ENCODE measurements around the gene CACNA2D3.

Gene CACNA2D3

GRCh38 chr3:54999811-55000210 lies 877.5 kb downstream of the CACNA2D3 start:
- Histone ChIP-seq H3K79me2 (ENCODE audit: insufficient read depth, low read length) (no peaks in the 10 kb centered on the region), H3K36me3 (ENCODE audit: low read length) (no peaks in the 10 kb centered on the region), H3K27me3 (ENCODE audit: low read length) (no peaks in the 10 kb centered on the region), H3K9me3 (ENCODE audit: insufficient read depth, low read length) (no peaks in the 10 kb centered on the region), H2AFZ (ENCODE audit: low read depth, low read length, severe bottlenecking) (no peak overlapping the region), H3K4me3 (ENCODE audit: insufficient read depth, low read length, poor library complexity, severe bottlenecking) (no peak overlapping the region), H3K9me2 (replicated peaks; ENCODE audit: insufficient read depth, low read length) (no peaks in the 10 kb centered on the region), H4K20me1 (ENCODE audit: low read depth, low read length) (no peaks in the 10 kb centered on the region), H3K27ac (ENCODE audit: low read depth, low read length) (no peak overlapping the region), H3K4me2 (ENCODE audit: low read depth, low read length, poor library complexity, severe bottlenecking) (no peak overlapping the region), H3K9ac (ENCODE audit: low read length) (no peak overlapping the region), H3F3A (ENCODE audit: insufficient read depth) (no peaks in the 10 kb centered on the region)
- TF ChIP-seq CTCF (IDR thresholded peaks at IDR 0.05; ENCODE audit: insufficient read depth, low read length, poor library complexity, severe bottlenecking) (no peak), EZH2phosphoT487 (conservative IDR thresholded peaks at IDR 0.05; ENCODE audit: low read length) (no peak)

- no peaks in the 10 kb centered on the region for H3K36me3 ChIP-seq (ENCODE audit: low read length)
- no peak overlapping the region for H3K9ac ChIP-seq (ENCODE audit: low read length)
- no peaks in the 10 kb centered on the region for H3K9me2 ChIP-seq (replicated peaks; ENCODE audit: insufficient read depth, low read length)
- TF ChIP-seq CTCF (IDR thresholded peaks at IDR 0.05; ENCODE audit: insufficient read depth, low read length, poor library complexity, severe bottlenecking): no peak
- TF ChIP-seq EZH2phosphoT487 (conservative IDR thresholded peaks at IDR 0.05; ENCODE audit: low read length): no peak
- H3K27me3 ChIP-seq (ENCODE audit: low read length): no peaks in the 10 kb centered on the region
- no peaks in the 10 kb centered on the region for H3F3A ChIP-seq (ENCODE audit: insufficient read depth)
- no peaks in the 10 kb centered on the region for H3K79me2 ChIP-seq (ENCODE audit: insufficient read depth, low read length)
- H4K20me1 ChIP-seq (ENCODE audit: low read depth, low read length): no peaks in the 10 kb centered on the region
- no peaks in the 10 kb centered on the region for H3K9me3 ChIP-seq (ENCODE audit: insufficient read depth, low read length)
- no peak overlapping the region for H3K27ac ChIP-seq (ENCODE audit: low read depth, low read length)
- H2AFZ ChIP-seq (ENCODE audit: low read depth, low read length, severe bottlenecking): no peak overlapping the region
- H3K4me2 ChIP-seq (ENCODE audit: low read depth, low read length, poor library complexity, severe bottlenecking): no peak overlapping the region
- no peak overlapping the region for H3K4me3 ChIP-seq (ENCODE audit: insufficient read depth, low read length, poor library complexity, severe bottlenecking)
Measured at GRCh38 chr3:55000546-55000945, 878.2 kb downstream of the CACNA2D3 start.

- TF ChIP-seq EZH2phosphoT487 (conservative IDR thresholded peaks at IDR 0.05; ENCODE audit: low read length) (no peak), CTCF (IDR thresholded peaks at IDR 0.05; ENCODE audit: insufficient read depth, low read length, poor library complexity, severe bottlenecking) (no peak)
- H2AFZ ChIP-seq (ENCODE audit: low read depth, low read length, severe bottlenecking): no peak overlapping the region
Measured at GRCh38 chr3:55000953-55001352, 878.6 kb downstream of the CACNA2D3 start.

More at GRCh38 chr3:55000953-55001352, 878.6 kb downstream of the CACNA2D3 start:
- H3K27ac ChIP-seq (ENCODE audit: low read depth, low read length): no peak overlapping the region
- H3K4me3 ChIP-seq (ENCODE audit: insufficient read depth, low read length, poor library complexity, severe bottlenecking): no peak overlapping the region
- no peak overlapping the region for H3K4me2 ChIP-seq (ENCODE audit: low read depth, low read length, poor library complexity, severe bottlenecking)
- no peaks in the 10 kb centered on the region for H3K36me3 ChIP-seq (ENCODE audit: low read length)
- H3K27me3 ChIP-seq (ENCODE audit: low read length): no peaks in the 10 kb centered on the region
- no peaks in the 10 kb centered on the region for H4K20me1 ChIP-seq (ENCODE audit: low read depth, low read length)
- no peaks in the 10 kb centered on the region for H3K9me3 ChIP-seq (ENCODE audit: insufficient read depth, low read length)
- H3F3A ChIP-seq (ENCODE audit: insufficient read depth): no peaks in the 10 kb centered on the region
- H3K9me2 ChIP-seq (replicated peaks; ENCODE audit: insufficient read depth, low read length): no peaks in the 10 kb centered on the region
- no peak overlapping the region for H3K9ac ChIP-seq (ENCODE audit: low read length)
- no peaks in the 10 kb centered on the region for H3K79me2 ChIP-seq (ENCODE audit: insufficient read depth, low read length)

All from SU-DHL-6 (cell line).